Myocyte (in vitro differentiated cells): ENCODE results near the gene EXD3. TPM values are rescaled to one million over a fixed set of nuclear protein-coding genes. Genes with fewer than 3 reads are reported as not detected.

Experiments
- DNase-seq: peaks from one replicate; pipeline ENCODE4 v3.0.0-alpha.2; 2012; ENCODE audit warnings: low read depth
- total RNA-seq: library from RNA; depleted of rRNA; stranded (reverse); fragments of >200 nt; gene quantifications from 2 replicates; pipeline ENCODE4 v1.2.3, GENCODE V29; 2014

Gene EXD3
- total RNA-seq, 1 donor from 2014 or later = 12.5 TPM

GRCh38 chr9:137299938-137300337 is 123.0 kb downstream of the EXD3 start:
- no peak for DNase-seq

GRCh38 chr9:137299203-137299565 is 123.8 kb downstream of the EXD3 start:
- DNase-seq = no peak

- DNase-seq = no peak
Observed at GRCh38 chr9:137298401-137299202, 124.4 kb downstream of the EXD3 start.

GRCh38 chr9:137297966-137298365 is 125.0 kb downstream of the EXD3 start:
- DNase-seq = no peak

- no peak for DNase-seq
Observed at GRCh38 chr9:137296670-137297664, 126.0 kb downstream of the EXD3 start.

- no peak for DNase-seq
Observed at GRCh38 chr9:137295849-137296669, 126.9 kb downstream of the EXD3 start.

GRCh38 chr9:137295238-137295811 is 127.6 kb downstream of the EXD3 start:
- DNase-seq = no peak

GRCh38 chr9:137294681-137295237 is 128.2 kb downstream of the EXD3 start:
- DNase-seq = no peak

GRCh38 chr9:137294091-137294680 is 128.8 kb downstream of the EXD3 start:
- DNase-seq = no peak

GRCh38 chr9:137293482-137294090 is 129.4 kb downstream of the EXD3 start:
- DNase-seq = no peak

- DNase-seq = no peak
Observed at GRCh38 chr9:137293094-137293481, 129.9 kb downstream of the EXD3 start.

GRCh38 chr9:137286975-137287383 is 136.0 kb downstream of the EXD3 start:
- DNase-seq = peak; percentile 58

- DNase-seq = no peak
Observed at GRCh38 chr9:137281345-137282116, 141.4 kb downstream of the EXD3 start.

GRCh38 chr9:137280474-137281344 is 142.3 kb downstream of the EXD3 start:
- DNase-seq = peak; percentile 37

- no peak for DNase-seq
Observed at GRCh38 chr9:137279741-137280473, 143.1 kb downstream of the EXD3 start.

- no peak for DNase-seq
Observed at GRCh38 chr9:137278721-137279711, 143.9 kb downstream of the EXD3 start.
